ENCODE data around the gene ETFBKMT.
"Not testable (repeated sequence)": the region's sequence is repeated elsewhere in the genome, so short reads cannot be mapped to it uniquely, and the experiment has no call there.

The ETFBKMT gene

DNA sequence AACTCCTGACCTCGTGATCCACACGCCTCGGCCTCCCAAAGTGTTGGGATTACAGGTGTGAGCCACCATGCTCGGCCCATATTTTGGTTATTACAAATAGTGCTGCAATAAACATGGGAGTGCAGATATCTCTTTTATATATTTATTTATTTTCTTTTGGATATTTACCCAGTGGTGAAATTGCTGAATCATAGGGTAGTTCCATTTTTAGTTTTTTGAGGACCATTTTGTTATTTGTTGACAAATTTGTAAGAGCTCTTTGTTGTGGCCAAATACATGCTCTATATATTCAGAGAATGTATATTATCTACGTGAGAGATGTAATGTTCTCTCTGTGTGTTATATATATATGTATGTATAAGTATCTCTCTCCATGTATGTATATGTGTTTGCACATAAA lies 53.4 kb downstream of the ETFBKMT start:
- Histone ChIP-seq H3K9ac (ENCODE audit: low read length) (no peak overlapping the region), H3K4me1 (ENCODE audit: low read length) (no peaks in the 10 kb centered on the region), H4K20me1 (ENCODE audit: insufficient read depth, low read length) (no peaks in the 10 kb centered on the region), H3K36me3 (replicated peaks; ENCODE audit: insufficient read depth, low read length) (no peaks in the 10 kb centered on the region), H2AFZ (ENCODE audit: low read length) (no peak overlapping the region), H3K27me3 (replicated peaks; ENCODE audit: insufficient read depth, low read length) (no peaks in the 10 kb centered on the region), H3K27ac (ENCODE audit: low read length) (no peak overlapping the region), H3K4me3 (ENCODE audit: low read length) (no peak overlapping the region), H3K9me2 (replicated peaks; ENCODE audit: insufficient read depth, low read length) (no peaks in the 10 kb centered on the region), H3K79me2 (ENCODE audit: low read length) (no peaks in the 10 kb centered on the region), H3K4me2 (ENCODE audit: low read depth, low read length) (no peak overlapping the region), H3K9me3 (replicated peaks; ENCODE audit: insufficient read depth, low read length) (no peaks in the 10 kb centered on the region), H3F3A (ENCODE audit: insufficient read depth, low read length) (no peaks in the 10 kb centered on the region)
- TF ChIP-seq EZH2phosphoT487 (IDR thresholded peaks at IDR 0.05; ENCODE audit: low read length) (no peak), EZH2 (optimal IDR thresholded peaks at IDR 0.05; ENCODE audit: low read depth, low read length) (no peak)
- TF ChIP-seq, protein P1, sequence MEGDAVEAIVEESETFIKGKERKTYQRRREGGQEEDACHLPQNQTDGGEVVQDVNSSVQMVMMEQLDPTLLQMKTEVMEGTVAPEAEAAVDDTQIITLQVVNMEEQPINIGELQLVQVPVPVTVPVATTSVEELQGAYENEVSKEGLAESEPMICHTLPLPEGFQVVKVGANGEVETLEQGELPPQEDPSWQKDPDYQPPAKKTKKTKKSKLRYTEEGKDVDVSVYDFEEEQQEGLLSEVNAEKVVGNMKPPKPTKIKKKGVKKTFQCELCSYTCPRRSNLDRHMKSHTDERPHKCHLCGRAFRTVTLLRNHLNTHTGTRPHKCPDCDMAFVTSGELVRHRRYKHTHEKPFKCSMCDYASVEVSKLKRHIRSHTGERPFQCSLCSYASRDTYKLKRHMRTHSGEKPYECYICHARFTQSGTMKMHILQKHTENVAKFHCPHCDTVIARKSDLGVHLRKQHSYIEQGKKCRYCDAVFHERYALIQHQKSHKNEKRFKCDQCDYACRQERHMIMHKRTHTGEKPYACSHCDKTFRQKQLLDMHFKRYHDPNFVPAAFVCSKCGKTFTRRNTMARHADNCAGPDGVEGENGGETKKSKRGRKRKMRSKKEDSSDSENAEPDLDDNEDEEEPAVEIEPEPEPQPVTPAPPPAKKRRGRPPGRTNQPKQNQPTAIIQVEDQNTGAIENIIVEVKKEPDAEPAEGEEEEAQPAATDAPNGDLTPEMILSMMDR (IDR thresholded peaks at IDR 0.05; ENCODE audit: low read length): no peak
- DNase-seq: no peak

DNA sequence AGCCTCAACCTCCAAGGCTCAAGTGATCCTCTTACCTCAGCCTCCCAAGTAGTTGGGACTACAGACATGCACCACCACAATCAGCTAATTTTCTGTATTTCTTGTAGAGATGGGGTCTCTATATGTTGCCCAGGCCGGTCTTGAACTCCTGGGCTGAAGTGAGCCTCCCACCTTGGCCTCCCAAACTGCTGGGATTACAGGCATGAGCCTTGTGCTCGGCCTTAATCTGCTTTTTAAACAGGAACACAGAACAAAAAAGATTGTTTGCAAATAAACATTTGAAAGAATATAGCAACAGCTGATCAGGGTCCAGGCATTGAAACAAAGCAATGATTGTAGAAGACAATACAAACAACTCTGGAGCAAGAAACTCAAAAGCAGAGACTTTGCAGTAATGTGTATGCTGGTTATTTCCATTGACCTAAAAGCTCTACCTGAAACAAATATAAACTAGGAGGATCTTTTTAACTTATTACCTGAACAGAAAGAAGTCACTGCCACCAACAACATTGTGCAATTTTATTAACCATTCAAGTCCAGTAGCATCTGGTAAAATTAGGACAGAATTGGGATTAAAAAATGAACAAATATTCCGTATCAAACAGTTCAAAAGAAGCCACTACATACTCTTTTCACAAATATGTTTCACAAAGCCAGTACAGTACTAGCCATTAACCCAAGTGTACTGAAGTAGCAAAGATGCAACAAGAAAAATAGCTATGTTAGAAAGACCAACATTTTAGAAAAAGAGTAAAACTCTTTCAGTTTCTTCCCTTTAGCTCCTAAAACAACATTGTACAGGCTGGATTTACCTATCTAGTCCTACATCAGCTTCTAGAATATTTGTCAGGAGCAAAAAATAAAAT lies 55.2 kb downstream of the ETFBKMT start:
- H3K4me1 ChIP-seq (ENCODE audit: low read length): no peaks in the 10 kb centered on the region
- H3K36me3 ChIP-seq (replicated peaks; ENCODE audit: insufficient read depth, low read length): no peaks in the 10 kb centered on the region
- no peaks in the 10 kb centered on the region for H3K9me3 ChIP-seq (replicated peaks; ENCODE audit: insufficient read depth, low read length)
- no peaks in the 10 kb centered on the region for H3F3A ChIP-seq (ENCODE audit: insufficient read depth, low read length)
- H3K9ac ChIP-seq (ENCODE audit: low read length): no peak overlapping the region
- DNase-seq: no peak
- no peaks in the 10 kb centered on the region for H3K27me3 ChIP-seq (replicated peaks; ENCODE audit: insufficient read depth, low read length)
- no peak overlapping the region for H2AFZ ChIP-seq (ENCODE audit: low read length)
- H3K79me2 ChIP-seq (ENCODE audit: low read length): no peaks in the 10 kb centered on the region
- no peak overlapping the region for H3K4me2 ChIP-seq (ENCODE audit: low read depth, low read length)
- H3K27ac ChIP-seq (ENCODE audit: low read length): no peak overlapping the region
- no peaks in the 10 kb centered on the region for H3K9me2 ChIP-seq (replicated peaks; ENCODE audit: insufficient read depth, low read length)
- H3K4me3 ChIP-seq (ENCODE audit: low read length): no peak overlapping the region
- TF ChIP-seq EZH2phosphoT487 (IDR thresholded peaks at IDR 0.05; ENCODE audit: low read length): no peak
- TF ChIP-seq, protein P1 (IDR thresholded peaks at IDR 0.05; ENCODE audit: low read length): no peak
- no peak for TF ChIP-seq EZH2 (optimal IDR thresholded peaks at IDR 0.05; ENCODE audit: low read depth, low read length)
- H4K20me1 ChIP-seq (ENCODE audit: insufficient read depth, low read length): no peaks in the 10 kb centered on the region

DNA sequence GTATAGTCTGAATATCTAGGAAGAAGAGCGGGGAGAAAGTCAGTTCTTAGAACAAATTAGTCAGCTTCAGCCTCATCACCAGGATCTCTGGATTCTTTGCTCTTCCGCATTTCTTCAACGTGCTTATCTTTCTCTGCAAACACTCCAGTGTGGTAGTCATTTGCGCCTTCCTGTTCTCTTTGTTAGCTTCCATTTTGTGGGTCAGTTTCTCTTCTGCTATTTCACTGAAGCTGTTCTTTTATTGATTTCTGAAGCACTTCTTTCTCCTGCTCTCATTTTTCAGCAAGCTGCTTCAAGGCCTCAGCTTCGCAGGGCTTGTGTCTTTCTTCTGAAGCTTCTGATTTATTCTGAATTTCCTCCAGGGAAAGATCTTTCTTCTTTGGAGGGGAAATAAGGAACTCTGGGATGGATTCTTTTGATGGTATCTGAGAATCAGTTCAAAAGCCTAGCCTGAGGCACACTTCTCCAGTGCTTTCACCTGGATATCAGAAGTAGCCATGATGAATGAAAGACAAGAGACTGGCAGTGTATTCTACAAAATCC lies 55.9 kb downstream of the ETFBKMT start:
- Histone ChIP-seq H2AFZ (ENCODE audit: low read length) (no peak overlapping the region), H4K20me1 (ENCODE audit: insufficient read depth, low read length) (no peaks in the 10 kb centered on the region), H3K9me2 (replicated peaks; ENCODE audit: insufficient read depth, low read length) (no peaks in the 10 kb centered on the region), H3K9me3 (replicated peaks; ENCODE audit: insufficient read depth, low read length) (no peaks in the 10 kb centered on the region), H3K4me2 (ENCODE audit: low read depth, low read length) (no peak overlapping the region), H3K9ac (ENCODE audit: low read length) (no peak overlapping the region), H3K79me2 (ENCODE audit: low read length) (no peaks in the 10 kb centered on the region), H3K36me3 (replicated peaks; ENCODE audit: insufficient read depth, low read length) (no peaks in the 10 kb centered on the region), H3K27ac (ENCODE audit: low read length) (no peak overlapping the region), H3F3A (ENCODE audit: insufficient read depth, low read length) (no peaks in the 10 kb centered on the region), H3K4me1 (ENCODE audit: low read length) (no peaks in the 10 kb centered on the region), H3K4me3 (ENCODE audit: low read length) (no peak overlapping the region), H3K27me3 (replicated peaks; ENCODE audit: insufficient read depth, low read length) (no peaks in the 10 kb centered on the region)
- TF ChIP-seq EZH2 (optimal IDR thresholded peaks at IDR 0.05; ENCODE audit: low read depth, low read length) (no peak), EZH2phosphoT487 (IDR thresholded peaks at IDR 0.05; ENCODE audit: low read length) (no peak)
- TF ChIP-seq, protein P1 (IDR thresholded peaks at IDR 0.05; ENCODE audit: low read length): no peak
- no peak for DNase-seq

DNA sequence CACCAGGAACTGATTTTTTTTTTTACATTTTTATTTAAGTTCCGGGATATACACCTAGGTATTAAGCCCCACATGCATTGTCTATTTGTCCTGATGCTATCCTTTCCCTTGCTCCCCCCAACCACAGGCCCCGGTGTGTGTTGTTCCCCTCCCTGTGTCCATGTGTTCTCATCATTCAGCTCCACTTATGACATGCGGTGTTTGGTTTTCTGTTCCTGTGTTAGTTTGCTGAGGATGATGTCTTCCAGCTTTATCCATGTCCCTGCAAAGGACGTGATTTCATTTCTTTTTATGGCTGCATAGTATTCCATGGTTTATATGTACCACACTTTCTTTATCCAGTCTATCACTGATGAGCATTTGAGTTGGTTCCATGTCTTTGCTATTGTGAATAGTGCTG lies 57.5 kb downstream of the ETFBKMT start:
- H3K9ac ChIP-seq (ENCODE audit: low read length); H3K4me3 ChIP-seq (ENCODE audit: low read length); H3K27me3 ChIP-seq (replicated peaks; ENCODE audit: insufficient read depth, low read length); H3K27ac ChIP-seq (ENCODE audit: low read length); H2AFZ ChIP-seq (ENCODE audit: low read length); H3K4me2 ChIP-seq (ENCODE audit: low read depth, low read length); H4K20me1 ChIP-seq (ENCODE audit: insufficient read depth, low read length); H3F3A ChIP-seq (ENCODE audit: insufficient read depth, low read length); H3K4me1 ChIP-seq (ENCODE audit: low read length); H3K36me3 ChIP-seq (replicated peaks; ENCODE audit: insufficient read depth, low read length); H3K79me2 ChIP-seq (ENCODE audit: low read length); DNase-seq; H3K9me3 ChIP-seq (replicated peaks; ENCODE audit: insufficient read depth, low read length); H3K9me2 ChIP-seq (replicated peaks; ENCODE audit: insufficient read depth, low read length): not testable (repeated sequence)

DNA sequence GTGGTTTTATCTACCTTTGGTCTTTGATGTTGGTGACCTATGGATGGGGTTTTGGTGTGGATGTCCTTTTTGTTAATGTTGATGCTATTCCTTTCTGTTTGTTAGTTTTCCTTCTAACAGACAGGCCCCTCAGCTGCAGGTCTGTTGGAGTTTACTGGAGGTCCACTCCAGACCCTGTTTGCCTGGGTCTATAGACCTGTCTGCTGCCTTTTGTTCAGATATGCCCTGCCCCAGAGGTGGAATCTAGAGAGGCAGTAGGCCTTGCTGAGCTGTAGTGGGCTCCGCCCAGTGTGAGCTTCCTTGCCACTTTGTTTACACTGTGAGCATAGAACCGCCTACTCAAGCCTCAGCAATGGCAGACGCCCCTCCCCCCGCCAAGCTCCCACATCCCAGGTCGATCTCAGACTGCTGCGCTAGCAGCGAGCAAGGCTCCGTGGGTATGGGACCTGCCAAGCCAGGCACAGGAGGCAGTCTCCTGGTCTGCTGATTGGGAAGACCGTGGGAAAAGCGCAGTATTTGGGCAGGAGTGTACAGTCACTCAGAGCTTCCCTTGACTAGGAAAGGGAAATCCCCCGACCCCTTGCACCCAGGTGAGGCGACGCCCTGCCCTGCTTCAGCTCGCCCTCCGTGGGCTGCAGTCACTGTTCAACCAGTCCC lies 59.2 kb downstream of the ETFBKMT start:
- H2AFZ ChIP-seq (ENCODE audit: low read length); H3K79me2 ChIP-seq (ENCODE audit: low read length); H3K4me3 ChIP-seq (ENCODE audit: low read length); H3K9ac ChIP-seq (ENCODE audit: low read length); H3F3A ChIP-seq (ENCODE audit: insufficient read depth, low read length); DNase-seq; H3K27ac ChIP-seq (ENCODE audit: low read length); H3K4me1 ChIP-seq (ENCODE audit: low read length); H3K9me3 ChIP-seq (replicated peaks; ENCODE audit: insufficient read depth, low read length); H3K4me2 ChIP-seq (ENCODE audit: low read depth, low read length); H3K36me3 ChIP-seq (replicated peaks; ENCODE audit: insufficient read depth, low read length); H3K9me2 ChIP-seq (replicated peaks; ENCODE audit: insufficient read depth, low read length); H4K20me1 ChIP-seq (ENCODE audit: insufficient read depth, low read length); H3K27me3 ChIP-seq (replicated peaks; ENCODE audit: insufficient read depth, low read length): not testable (repeated sequence)
